ENCODE results near the gene CDH23. TPM values are rescaled to one million over a fixed set of nuclear protein-coding genes. Genes with fewer than 3 reads are reported as not detected.

Gene CDH23
- total RNA-seq, 2 experiments from 2014 or later: 4.6 to 5.2 TPM

DNA sequence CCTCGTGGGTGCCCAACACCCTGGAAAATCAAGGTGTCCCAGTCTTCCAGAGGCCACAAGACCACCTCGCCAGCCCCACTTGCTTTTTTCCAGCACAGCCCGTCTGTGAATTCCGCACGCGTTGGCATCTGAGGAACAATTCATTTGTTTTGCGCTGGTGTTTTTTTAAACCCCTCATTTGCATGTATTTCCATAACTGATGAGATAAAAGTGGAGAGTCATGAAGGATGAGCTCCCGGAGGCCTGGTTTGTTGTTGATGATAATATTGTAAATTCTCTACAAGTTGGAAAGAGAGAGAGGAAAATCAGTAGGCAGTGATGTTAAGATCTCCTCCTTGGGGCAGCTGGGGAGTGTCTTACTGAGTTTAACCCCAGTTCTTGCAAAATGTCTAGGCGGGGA lies 43.1 kb upstream of the CDH23 start:
- intact Hi-C loops (cut with DNase I, micrococcal nuclease): no loop called here
- Histone ChIP-seq H3K4me1 (ENCODE audit: insufficient read depth, low read length) (no peaks in the 10 kb centered on the region), H3K36me3 (ENCODE audit: insufficient read depth, low read length) (peaks cover 27% of the 10 kb centered on the region), H3K27me3 (ENCODE audit: control insufficient read depth in 1 of 2, insufficient read depth in 2 of 2, low read length in 2 of 2) (no peaks in the 10 kb centered on the region), H3K4me3 (ENCODE audit: low read length) (no peak overlapping the region), H3K9me3 (ENCODE audit: control insufficient read depth in 1 of 2, insufficient read depth in 1 of 2, low read length in 2 of 2) (no peaks in the 10 kb centered on the region), H3K27ac (ENCODE audit: low read depth in 1 of 2, low read length in 2 of 2) (no peak overlapping the region)
- no peaks in the 10 kb centered on the region for H3K9me3 Mint-ChIP-seq
- DNase-seq (no peak), ATAC-seq (ENCODE audit: poor library complexity) (no peak)
- H3K36me3 Mint-ChIP-seq (ENCODE audit: low read depth): peaks cover 70% of the 10 kb centered on the region
- H3K27me3 Mint-ChIP-seq: no peaks in the 10 kb centered on the region
- H3K27ac Mint-ChIP-seq: no peak overlapping the region
- ChIA-PET POLR2A (no interaction called here), CTCF (no interaction called here)
- TF ChIP-seq, protein P1, sequence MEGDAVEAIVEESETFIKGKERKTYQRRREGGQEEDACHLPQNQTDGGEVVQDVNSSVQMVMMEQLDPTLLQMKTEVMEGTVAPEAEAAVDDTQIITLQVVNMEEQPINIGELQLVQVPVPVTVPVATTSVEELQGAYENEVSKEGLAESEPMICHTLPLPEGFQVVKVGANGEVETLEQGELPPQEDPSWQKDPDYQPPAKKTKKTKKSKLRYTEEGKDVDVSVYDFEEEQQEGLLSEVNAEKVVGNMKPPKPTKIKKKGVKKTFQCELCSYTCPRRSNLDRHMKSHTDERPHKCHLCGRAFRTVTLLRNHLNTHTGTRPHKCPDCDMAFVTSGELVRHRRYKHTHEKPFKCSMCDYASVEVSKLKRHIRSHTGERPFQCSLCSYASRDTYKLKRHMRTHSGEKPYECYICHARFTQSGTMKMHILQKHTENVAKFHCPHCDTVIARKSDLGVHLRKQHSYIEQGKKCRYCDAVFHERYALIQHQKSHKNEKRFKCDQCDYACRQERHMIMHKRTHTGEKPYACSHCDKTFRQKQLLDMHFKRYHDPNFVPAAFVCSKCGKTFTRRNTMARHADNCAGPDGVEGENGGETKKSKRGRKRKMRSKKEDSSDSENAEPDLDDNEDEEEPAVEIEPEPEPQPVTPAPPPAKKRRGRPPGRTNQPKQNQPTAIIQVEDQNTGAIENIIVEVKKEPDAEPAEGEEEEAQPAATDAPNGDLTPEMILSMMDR (IDR thresholded peaks at IDR 0.05): no peak
- no peak overlapping the region for H3K4me3 Mint-ChIP-seq
- no peaks in the 10 kb centered on the region for H3K4me1 Mint-ChIP-seq (ENCODE audit: low read depth)

DNA sequence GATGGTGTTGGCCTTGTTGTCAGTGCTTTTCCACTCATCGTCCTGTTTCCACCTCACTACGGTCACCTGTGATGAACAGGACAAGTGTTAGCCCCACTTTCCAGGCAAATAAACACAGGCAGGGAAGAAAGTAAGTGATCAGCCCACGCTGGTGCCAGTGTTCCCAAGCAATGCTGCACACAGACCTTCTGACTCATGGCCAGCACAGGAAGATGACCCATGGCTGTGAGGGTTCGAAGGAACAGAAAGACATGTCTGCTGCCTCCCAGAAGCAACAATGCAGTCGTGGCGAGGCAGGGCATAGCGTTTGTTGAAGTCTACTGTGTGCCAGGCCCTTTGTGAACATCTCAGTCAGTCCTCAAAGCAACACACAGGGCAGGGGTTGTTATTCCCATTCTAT lies 41.9 kb upstream of the CDH23 start:
- ATAC-seq (ENCODE audit: poor library complexity): no peak
- no peaks in the 10 kb centered on the region for H3K4me1 ChIP-seq (ENCODE audit: insufficient read depth, low read length)
- Mint-ChIP-seq H3K4me1 (ENCODE audit: low read depth) (no peaks in the 10 kb centered on the region), H3K9me3 (no peaks in the 10 kb centered on the region), H3K27me3 (no peaks in the 10 kb centered on the region), H3K4me3 (no peak overlapping the region), H3K27ac (no peak overlapping the region), H3K36me3 (ENCODE audit: low read depth) (peaks cover 76% of the 10 kb centered on the region)
- intact Hi-C loops (cut with DNase I, micrococcal nuclease): no loop called here
- POLR2A ChIA-PET: no interaction called here
- H3K9me3 ChIP-seq (ENCODE audit: control insufficient read depth in 1 of 2, insufficient read depth in 1 of 2, low read length in 2 of 2): no peaks in the 10 kb centered on the region
- no peak overlapping the region for H3K4me3 ChIP-seq (ENCODE audit: low read length)
- DNase-seq: no peak
- peaks cover 30% of the 10 kb centered on the region for H3K36me3 ChIP-seq (ENCODE audit: insufficient read depth, low read length)
- CTCF ChIA-PET: no interaction called here
- TF ChIP-seq, protein P1 (IDR thresholded peaks at IDR 0.05): no peak
- no peaks in the 10 kb centered on the region for H3K27me3 ChIP-seq (ENCODE audit: control insufficient read depth in 1 of 2, insufficient read depth in 2 of 2, low read length in 2 of 2)
- H3K27ac ChIP-seq (ENCODE audit: low read depth in 1 of 2, low read length in 2 of 2): no peak overlapping the region

DNA sequence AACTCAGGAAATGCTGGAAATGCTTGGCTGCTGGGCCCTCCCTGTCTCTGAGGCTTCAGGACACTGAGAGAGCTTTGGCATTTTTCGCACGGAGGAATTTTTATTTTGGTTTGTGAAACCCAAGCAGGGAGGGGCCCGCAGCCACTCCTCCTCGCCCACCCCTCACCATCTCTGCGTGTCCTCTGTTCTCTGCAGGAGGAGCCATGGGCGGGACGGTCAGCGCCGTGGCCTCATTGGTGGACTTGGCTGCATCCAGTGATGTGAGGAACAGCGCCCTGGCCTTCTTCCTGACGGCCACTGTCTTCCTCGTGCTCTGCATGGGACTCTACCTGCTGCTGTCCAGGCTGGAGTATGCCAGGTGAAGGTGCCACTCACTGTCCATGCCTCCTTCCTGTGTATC lies 40.8 kb upstream of the CDH23 start:
- H3K4me3 Mint-ChIP-seq: no peak overlapping the region
- Histone ChIP-seq H3K27me3 (ENCODE audit: control insufficient read depth in 1 of 2, insufficient read depth in 2 of 2, low read length in 2 of 2) (no peaks in the 10 kb centered on the region), H3K27ac (ENCODE audit: low read depth in 1 of 2, low read length in 2 of 2) (no peak overlapping the region), H3K36me3 (ENCODE audit: insufficient read depth, low read length) (peaks cover 30% of the 10 kb centered on the region), H3K4me1 (ENCODE audit: insufficient read depth, low read length) (no peaks in the 10 kb centered on the region), H3K4me3 (ENCODE audit: low read length) (no peak overlapping the region), H3K9me3 (ENCODE audit: control insufficient read depth in 1 of 2, insufficient read depth in 1 of 2, low read length in 2 of 2) (no peaks in the 10 kb centered on the region)
- H3K9me3 Mint-ChIP-seq: no peaks in the 10 kb centered on the region
- H3K36me3 Mint-ChIP-seq (ENCODE audit: low read depth): peaks cover 80% of the 10 kb centered on the region
- ChIA-PET CTCF (no interaction called here), POLR2A (no interaction called here)
- H3K27me3 Mint-ChIP-seq: no peaks in the 10 kb centered on the region
- TF ChIP-seq, protein P1 (IDR thresholded peaks at IDR 0.05): no peak
- H3K27ac Mint-ChIP-seq: no peak overlapping the region
- DNase-seq: no peak
- intact Hi-C loops (cut with DNase I, micrococcal nuclease): no loop called here
- H3K4me1 Mint-ChIP-seq (ENCODE audit: low read depth): no peaks in the 10 kb centered on the region
- ATAC-seq (ENCODE audit: poor library complexity): no peak
